ENCODE data around the gene BCAS3.

GRCh38 chr17:61127960-61128359 lies 450.3 kb downstream of the BCAS3 start:
- TF ChIP-seq ESRRG (CRISPR knock-in tag; IDR thresholded peaks at IDR 0.05) (no peak), TCF4 (CRISPR knock-in tag; IDR thresholded peaks at IDR 0.05; ENCODE audit: borderline replicate concordance) (no peak), PPARA (CRISPR knock-in tag; IDR thresholded peaks at IDR 0.05; ENCODE audit: borderline replicate concordance) (no peak), ZC3H10 (CRISPR knock-in tag; IDR thresholded peaks at IDR 0.05) (no peak), PATZ1 (CRISPR knock-in tag; IDR thresholded peaks at IDR 0.05; ENCODE audit: borderline replicate concordance) (peak; percentile 42; the same call in 1 of the 2 replicates), CSDC2 (CRISPR knock-in tag; IDR thresholded peaks at IDR 0.05) (no peak; the same call in 1 of the 2 replicates), TOX (CRISPR knock-in tag; IDR thresholded peaks at IDR 0.05; ENCODE audit: borderline replicate concordance) (no peak), ZNF70 (CRISPR knock-in tag; IDR thresholded peaks at IDR 0.05) (no peak), CREB5 (CRISPR knock-in tag; IDR thresholded peaks at IDR 0.05; ENCODE audit: low read depth) (0 out of 2 replicates have a peak, but pooled peaks have one; percentile 32)
